Activated CD8-positive, alpha-beta T cell treated with anti-CD3 and anti-CD28 coated beads, Interleukin-2, amount 10 ng/mL, durations not matched to agents 7 days and 5 days (primary cell): ENCODE results near the gene KY. TPM values are rescaled to one million over a fixed set of nuclear protein-coding genes. Genes with fewer than 3 reads are reported as not detected.

ENCODE experiments used
- ATAC-seq: fragments of 150-1000 bp; cut with Tn5 transposase; one replicate; pipeline ENCODE4 v1.10.0; 2021; ENCODE audit warnings: moderate library complexity
- CTCF ChIA-PET: fragments of 350-600 bp; sonication (Branson Sonifier 250); formaldehyde crosslinking; loops from one replicate; lab custom pipeline; 2021; ENCODE audit warnings: antibody characterized with exemption; lab: Charles Lee
- POLR2A ChIA-PET: fragments of 350-600 bp; sonication (Branson Sonifier 250); formaldehyde crosslinking; loops from one replicate; lab custom pipeline; 2021; ENCODE audit warnings: antibody characterized with exemption; lab: Charles Lee
- DNase-seq: peaks from one replicate; pipeline ENCODE4 v3.0.0-alpha.2; 2020
- H3K27ac Mint-ChIP-seq: one replicate; pipeline ENCODE4 v1.8.0; 2021; ENCODE audit warnings: mild to moderate bottlenecking, mixed read lengths
- H3K27me3 Mint-ChIP-seq: one replicate; pipeline ENCODE4 v1.8.0; 2021; ENCODE audit warnings: low read depth, mixed read lengths
- H3K36me3 Mint-ChIP-seq: one replicate; pipeline ENCODE4 v1.8.0; 2021; ENCODE audit warnings: low read depth, mixed read lengths
- H3K4me1 Mint-ChIP-seq: one replicate; pipeline ENCODE4 v1.8.0; 2021; ENCODE audit warnings: low read depth, mixed read lengths
- H3K4me3 Mint-ChIP-seq: one replicate; pipeline ENCODE4 v1.8.0; 2021; ENCODE audit warnings: mild to moderate bottlenecking, mixed read lengths
- H3K9me3 Mint-ChIP-seq: one replicate; pipeline ENCODE4 v1.8.0; 2022; ENCODE audit warnings: mixed read lengths; ENCODE audit not compliant: insufficient read depth
- total RNA-seq, 2 experiments: library from RNA; stranded (reverse); gene quantifications; one replicate each; pipeline ENCODE4 v1.2.3, GENCODE V29; 2021

KY gene
- total RNA-seq, 2 experiments from 2014 or later: not detected

DNA sequence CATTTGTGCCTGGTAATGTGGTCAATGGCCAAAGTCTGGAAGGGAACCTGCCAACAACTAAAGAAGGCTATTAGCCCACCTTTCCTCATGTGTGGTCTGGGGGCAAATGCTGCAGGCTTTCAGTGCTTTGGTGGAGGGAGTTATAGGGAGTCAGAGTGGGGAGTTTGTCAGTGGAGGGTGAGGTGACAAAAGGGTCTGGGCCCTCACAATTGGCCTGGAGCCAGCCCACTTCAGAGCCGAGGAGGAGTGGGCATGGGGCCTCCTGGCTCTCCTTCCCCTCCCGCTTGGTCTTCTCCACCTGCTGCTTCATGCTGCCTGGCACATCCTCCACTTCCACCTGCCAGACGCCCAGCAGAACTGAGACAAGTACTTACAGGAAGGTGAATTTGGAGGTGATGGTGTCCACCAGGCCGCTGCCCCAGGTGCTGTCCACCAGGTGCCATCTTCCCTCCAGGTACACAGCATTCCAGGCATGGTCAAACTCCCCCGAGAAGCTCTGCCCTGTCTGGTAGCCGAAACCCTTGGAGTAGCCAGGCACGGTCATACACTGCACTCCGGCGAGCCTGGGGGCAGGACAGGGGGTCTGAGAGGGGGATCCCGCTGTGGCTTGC lies 40.9 kb downstream of the KY start:
- no peak overlapping the region for H3K4me3 Mint-ChIP-seq
- ChIA-PET POLR2A (no interaction called here), CTCF (interaction anchor here (1.0 kb wide), 1 partner anchor 9 kb away, joined by 3 read pairs; no protein-coding TSS in a partner anchor)
- H3K9me3 Mint-ChIP-seq: no peaks in the 10 kb centered on the region
- ATAC-seq (no peak), DNase-seq (no peak)
- no peak overlapping the region for H3K27ac Mint-ChIP-seq
- H3K36me3 Mint-ChIP-seq: no peaks in the 10 kb centered on the region
- peaks cover 4% of the 10 kb centered on the region for H3K27me3 Mint-ChIP-seq
- H3K4me1 Mint-ChIP-seq: no peaks in the 10 kb centered on the region

GRCh38 chr3:134608771-134609435 lies 41.9 kb downstream of the KY start:
- Mint-ChIP-seq H3K27ac (no peak overlapping the region), H3K9me3 (no peaks in the 10 kb centered on the region), H3K4me3 (no peak overlapping the region), H3K36me3 (no peaks in the 10 kb centered on the region), H3K27me3 (peaks cover 4% of the 10 kb centered on the region), H3K4me1 (no peaks in the 10 kb centered on the region)
- ChIA-PET POLR2A (no interaction called here), CTCF (interaction anchor here (1.0 kb wide), 1 partner anchor 8 kb away, joined by 3 read pairs; no protein-coding TSS in a partner anchor)
- ATAC-seq (no peak), DNase-seq (no peak)

GRCh38 chr3:134608023-134608770 lies 42.6 kb downstream of the KY start:
- Mint-ChIP-seq H3K9me3 (no peaks in the 10 kb centered on the region), H3K36me3 (no peaks in the 10 kb centered on the region), H3K4me3 (no peak overlapping the region), H3K4me1 (no peaks in the 10 kb centered on the region), H3K27me3 (peaks cover 4% of the 10 kb centered on the region), H3K27ac (no peak overlapping the region)
- POLR2A ChIA-PET: no interaction called here
- ATAC-seq: no peak
- CTCF ChIA-PET: no interaction called here
- DNase-seq: no peak

- H3K27ac Mint-ChIP-seq: no peak overlapping the region
- H3K9me3 Mint-ChIP-seq: no peaks in the 10 kb centered on the region
- ChIA-PET CTCF (no interaction called here), POLR2A (no interaction called here)
- DNase-seq: no peak
- no peak overlapping the region for H3K4me3 Mint-ChIP-seq
- H3K27me3 Mint-ChIP-seq: peaks cover 4% of the 10 kb centered on the region
- no peak for ATAC-seq
- H3K4me1 Mint-ChIP-seq: no peaks in the 10 kb centered on the region
- H3K36me3 Mint-ChIP-seq: no peaks in the 10 kb centered on the region
These were observed 43.5 kb downstream of the KY start for GRCh38 chr3:134607054-134608022.

DNA sequence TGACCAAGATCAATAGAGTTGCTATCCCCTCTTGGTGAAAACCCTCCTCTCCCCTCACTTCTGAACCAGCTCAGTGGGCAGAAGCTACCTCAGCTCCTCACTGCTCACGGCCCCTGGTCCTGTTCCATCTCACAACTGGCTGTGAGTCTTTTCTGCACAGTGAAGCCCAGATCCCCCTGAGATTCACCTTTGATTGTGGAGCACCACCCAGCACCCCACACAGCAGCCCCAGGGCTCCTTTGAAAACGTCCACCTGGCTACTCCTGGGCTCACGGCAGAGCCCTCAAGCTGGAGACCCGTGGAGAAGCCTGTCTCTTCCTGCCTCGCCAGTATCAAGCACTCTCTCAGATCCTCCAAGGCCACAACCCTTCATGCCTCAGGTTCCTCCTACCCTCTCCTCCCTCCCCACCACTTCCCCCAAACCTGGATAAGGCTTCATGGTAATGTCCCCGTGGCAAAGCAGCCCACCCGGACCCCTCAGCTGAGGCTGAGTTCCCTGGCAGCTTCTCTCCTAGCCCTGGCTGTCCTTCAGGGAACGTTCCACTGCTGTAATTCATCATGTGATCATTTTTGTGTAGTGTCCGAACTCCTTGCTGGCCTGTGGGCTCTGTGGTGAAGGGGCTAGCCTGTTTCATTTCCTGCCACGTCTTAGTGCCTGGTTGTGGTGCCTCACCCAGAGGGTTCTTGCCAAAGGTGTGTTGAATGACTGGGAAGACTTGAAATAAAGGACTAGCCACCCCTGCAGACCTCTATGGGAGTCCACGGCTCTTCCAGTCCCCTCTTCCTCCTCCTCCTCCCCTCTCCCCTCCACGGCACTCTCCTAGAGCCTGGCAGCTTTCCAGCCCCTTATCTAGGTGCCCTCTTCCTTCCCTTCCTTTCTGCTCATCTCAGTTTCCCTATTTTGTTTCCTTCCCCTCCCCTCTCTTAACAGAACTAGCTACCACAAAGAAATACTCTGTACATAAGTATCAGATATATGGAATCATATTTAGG lies 44.5 kb downstream of the KY start:
- H3K4me3 Mint-ChIP-seq: no peak overlapping the region
- ChIA-PET CTCF (no interaction called here), POLR2A (no interaction called here)
- H3K36me3 Mint-ChIP-seq: no peaks in the 10 kb centered on the region
- H3K9me3 Mint-ChIP-seq: no peaks in the 10 kb centered on the region
- H3K27me3 Mint-ChIP-seq: peaks cover 4% of the 10 kb centered on the region
- DNase-seq (no peak), ATAC-seq (no peak)
- H3K4me1 Mint-ChIP-seq: no peaks in the 10 kb centered on the region
- no peak overlapping the region for H3K27ac Mint-ChIP-seq

GRCh38 chr3:134605556-134605955 lies 45.3 kb downstream of the KY start:
- ChIA-PET POLR2A (no interaction called here), CTCF (no interaction called here)
- ATAC-seq: no peak

DNA sequence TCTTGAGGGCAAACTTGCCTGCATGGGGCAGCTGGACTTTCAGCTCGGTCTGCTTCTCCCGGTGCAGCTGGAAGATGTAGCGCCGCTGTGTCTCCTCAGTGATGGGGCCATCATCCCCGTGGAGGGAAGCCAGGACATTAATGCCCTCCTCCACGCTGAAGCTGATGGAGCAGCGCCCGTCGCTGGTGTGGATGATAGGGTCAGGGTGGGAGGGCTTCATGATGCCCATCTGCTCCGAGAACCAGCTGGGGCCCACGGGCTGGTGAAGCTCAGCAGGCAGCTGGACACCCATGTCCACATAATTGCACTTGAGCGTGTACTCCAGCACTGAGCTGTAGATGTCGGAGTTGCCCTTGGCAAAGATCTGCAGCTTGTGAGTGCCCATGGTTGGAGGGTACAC lies 46.9 kb downstream of the KY start:
- no peaks in the 10 kb centered on the region for H3K36me3 Mint-ChIP-seq

More at GRCh38 chr3:134605556-134605955, 45.3 kb downstream of the KY start:
- no peak overlapping the region for H3K4me3 Mint-ChIP-seq
- DNase-seq: no peak
- H3K9me3 Mint-ChIP-seq: no peaks in the 10 kb centered on the region
- no peak overlapping the region for H3K27ac Mint-ChIP-seq
- H3K36me3 Mint-ChIP-seq: no peaks in the 10 kb centered on the region
- peaks cover 4% of the 10 kb centered on the region for H3K27me3 Mint-ChIP-seq
- peaks cover 3% of the 10 kb centered on the region for H3K4me1 Mint-ChIP-seq

DNA sequence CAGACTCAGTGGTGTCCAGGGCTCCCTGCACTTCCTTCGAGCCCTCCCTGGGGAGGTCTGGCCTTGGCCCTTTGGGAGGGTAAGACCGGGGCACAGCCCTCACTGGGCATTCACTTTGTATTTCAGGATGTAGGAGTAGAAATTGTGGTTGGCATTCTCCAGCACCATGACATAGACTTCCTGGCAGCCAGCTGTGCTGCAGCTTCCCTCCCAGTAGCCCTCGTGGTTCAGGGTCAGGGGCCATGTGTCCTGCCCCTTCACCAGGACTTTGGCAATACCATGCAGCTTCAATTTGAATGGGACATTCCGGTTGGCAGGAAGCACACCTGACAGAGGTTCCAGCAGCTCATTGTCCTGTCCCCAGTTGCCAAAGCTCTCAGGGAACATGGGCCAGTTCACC lies 47.3 kb downstream of the KY start:
- CTCF ChIA-PET: interaction anchor here (1.3 kb wide), 1 partner anchor 38 kb away, joined by 3 read pairs; no protein-coding TSS in a partner anchor
- no peak overlapping the region for H3K4me3 Mint-ChIP-seq

More for the DNA sequence above, 46.9 kb downstream of the KY start:
- Mint-ChIP-seq H3K4me3 (no peak overlapping the region), H3K27ac (no peak overlapping the region), H3K4me1 (peaks cover 4% of the 10 kb centered on the region), H3K27me3 (peaks cover 4% of the 10 kb centered on the region), H3K9me3 (no peaks in the 10 kb centered on the region)
- ChIA-PET CTCF (interaction anchor here (1.3 kb wide), 1 partner anchor 38 kb away, joined by 3 read pairs; no protein-coding TSS in a partner anchor), POLR2A (no interaction called here)
- no peak for ATAC-seq
- no peak for DNase-seq

DNA sequence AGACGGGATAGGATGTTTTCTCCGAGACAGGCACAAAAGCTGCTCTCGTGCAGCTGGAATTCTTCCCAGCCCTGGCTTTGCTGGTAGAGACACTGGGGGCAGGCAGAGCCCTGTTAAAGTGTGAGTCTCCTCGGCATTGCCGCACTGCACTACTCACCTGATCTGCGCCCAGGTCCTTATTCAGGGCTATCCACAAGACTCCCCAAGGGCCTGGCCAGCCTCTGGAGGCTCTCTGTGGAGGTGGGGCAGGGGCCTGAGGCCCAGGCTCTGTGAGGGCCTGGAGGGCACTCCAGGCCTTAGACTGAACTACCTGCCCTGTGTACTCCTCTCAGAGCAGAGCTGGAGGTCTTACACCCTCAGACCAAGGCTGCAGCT lies 48.4 kb downstream of the KY start:
- H3K4me1 Mint-ChIP-seq: peaks cover 4% of the 10 kb centered on the region
- H3K36me3 Mint-ChIP-seq: no peaks in the 10 kb centered on the region
- H3K4me3 Mint-ChIP-seq: no peak overlapping the region
- no peak overlapping the region for H3K27ac Mint-ChIP-seq
- DNase-seq (no peak), ATAC-seq (no peak)
- CTCF ChIA-PET: interaction anchor here (2.1 to 2.8 kb wide), 2 partner anchors 38 to 153 kb away, joined by 10 to 26 read pairs; no protein-coding TSS in a partner anchor
- peaks cover 4% of the 10 kb centered on the region for H3K27me3 Mint-ChIP-seq
- POLR2A ChIA-PET: no interaction called here
- H3K9me3 Mint-ChIP-seq: no peaks in the 10 kb centered on the region

More for the DNA sequence above, 47.3 kb downstream of the KY start:
- H3K4me1 Mint-ChIP-seq: peaks cover 4% of the 10 kb centered on the region
- no peak overlapping the region for H3K27ac Mint-ChIP-seq
- H3K9me3 Mint-ChIP-seq: no peaks in the 10 kb centered on the region
- DNase-seq: no peak
- ATAC-seq: no peak
- no peaks in the 10 kb centered on the region for H3K36me3 Mint-ChIP-seq
- peaks cover 4% of the 10 kb centered on the region for H3K27me3 Mint-ChIP-seq
- POLR2A ChIA-PET: no interaction called here

- CTCF ChIA-PET: interaction anchor here (1.3 to 2.8 kb wide), 8 partner anchors 10 to 293 kb away, joined by 3 to 26 read pairs (median 6); no protein-coding TSS in a partner anchor
- H3K36me3 Mint-ChIP-seq: no peaks in the 10 kb centered on the region
- peaks cover 4% of the 10 kb centered on the region for H3K4me1 Mint-ChIP-seq
- H3K9me3 Mint-ChIP-seq: no peaks in the 10 kb centered on the region
- peaks cover 4% of the 10 kb centered on the region for H3K27me3 Mint-ChIP-seq
- DNase-seq: no peak
- ATAC-seq: no peak
- H3K27ac Mint-ChIP-seq: no peak overlapping the region
- H3K4me3 Mint-ChIP-seq: no peak overlapping the region
- POLR2A ChIA-PET: no interaction called here
These were observed 49.0 kb downstream of the KY start for GRCh38 chr3:134601539-134602439.
